Bronchial epithelial cell (primary cell): ENCODE data around the gene USP9Y. TPM values are rescaled to one million over a fixed set of nuclear protein-coding genes. Genes with fewer than 3 reads are reported as not detected.

Experiments used
- DNase-seq: peaks from one replicate; pipeline ENCODE4 v3.0.0-alpha.2; 2010; ENCODE audit warnings: low read depth
- FAIRE-seq: peaks from 2 replicates; lab custom pipeline; 2011; peaks lifted over from hg19 to GRCh38; lab: Jason Lieb, UNC
- H3K27me3 ChIP-seq: 2 replicates; pipeline ENCODE4 v1.5.1; 2011; ENCODE audit warnings: low read length; ENCODE audit not compliant: control insufficient read depth, insufficient read depth
- H3K36me3 ChIP-seq: 2 replicates; pipeline ENCODE4 v1.5.1; 2011; ENCODE audit warnings: low read length; ENCODE audit not compliant: control insufficient read depth, insufficient read depth
- H3K4me3 ChIP-seq: 2 replicates; pipeline ENCODE4 v1.5.1; 2011; ENCODE audit warnings: mild to moderate bottlenecking, low read depth, low read length, control low read depth
- total RNA-seq: library from RNA; depleted of rRNA; stranded (reverse); fragments of >200 nt; gene quantifications from 2 replicates; pipeline ENCODE4 v1.2.1, GENCODE V29; 2014
- TF ChIP-seq, protein P1 (sequence below): IDR thresholded peaks from 2 replicates; pipeline ENCODE4 v1.5.1; 2011; ENCODE audit warnings: mild to moderate bottlenecking, moderate library complexity, low read length, control low read depth, inconsistent platforms; ENCODE audit not compliant: insufficient read depth, severe bottlenecking

The USP9Y gene
- total RNA-seq, 1 donor from 2014 or later, result 15.0 TPM

- no peak for FAIRE-seq
- H3K4me3 ChIP-seq, result no peak overlapping the region
Observed at GRCh38 chrY:12898604-12899003, 197.6 kb downstream of the USP9Y start.

GRCh38 chrY:12904618-12905516 lies 203.8 kb downstream of the USP9Y start, which contains the start of gene DDX3Y:
Gene DDX3Y (plus strand): TSS chrY:12904868. CDS start chrY:12904937, 69 bp downstream.
- peak; percentile 90 for DNase-seq
- Histone ChIP-seq H3K27me3 (no peaks in the 10 kb centered on the region), H3K36me3 (no peaks in the 10 kb centered on the region), H3K4me3 (peak within 1 kb of the TSS; percentile 75)
- FAIRE-seq, result no peak
- TF ChIP-seq, protein P1, sequence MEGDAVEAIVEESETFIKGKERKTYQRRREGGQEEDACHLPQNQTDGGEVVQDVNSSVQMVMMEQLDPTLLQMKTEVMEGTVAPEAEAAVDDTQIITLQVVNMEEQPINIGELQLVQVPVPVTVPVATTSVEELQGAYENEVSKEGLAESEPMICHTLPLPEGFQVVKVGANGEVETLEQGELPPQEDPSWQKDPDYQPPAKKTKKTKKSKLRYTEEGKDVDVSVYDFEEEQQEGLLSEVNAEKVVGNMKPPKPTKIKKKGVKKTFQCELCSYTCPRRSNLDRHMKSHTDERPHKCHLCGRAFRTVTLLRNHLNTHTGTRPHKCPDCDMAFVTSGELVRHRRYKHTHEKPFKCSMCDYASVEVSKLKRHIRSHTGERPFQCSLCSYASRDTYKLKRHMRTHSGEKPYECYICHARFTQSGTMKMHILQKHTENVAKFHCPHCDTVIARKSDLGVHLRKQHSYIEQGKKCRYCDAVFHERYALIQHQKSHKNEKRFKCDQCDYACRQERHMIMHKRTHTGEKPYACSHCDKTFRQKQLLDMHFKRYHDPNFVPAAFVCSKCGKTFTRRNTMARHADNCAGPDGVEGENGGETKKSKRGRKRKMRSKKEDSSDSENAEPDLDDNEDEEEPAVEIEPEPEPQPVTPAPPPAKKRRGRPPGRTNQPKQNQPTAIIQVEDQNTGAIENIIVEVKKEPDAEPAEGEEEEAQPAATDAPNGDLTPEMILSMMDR, result no peak

More at GRCh38 chrY:12898604-12899003, 197.6 kb downstream of the USP9Y start:
- Histone ChIP-seq H3K36me3 (no peaks in the 10 kb centered on the region), H3K27me3 (no peaks in the 10 kb centered on the region)
- TF ChIP-seq, protein P1, result no peak
- no peak for DNase-seq

DNA sequence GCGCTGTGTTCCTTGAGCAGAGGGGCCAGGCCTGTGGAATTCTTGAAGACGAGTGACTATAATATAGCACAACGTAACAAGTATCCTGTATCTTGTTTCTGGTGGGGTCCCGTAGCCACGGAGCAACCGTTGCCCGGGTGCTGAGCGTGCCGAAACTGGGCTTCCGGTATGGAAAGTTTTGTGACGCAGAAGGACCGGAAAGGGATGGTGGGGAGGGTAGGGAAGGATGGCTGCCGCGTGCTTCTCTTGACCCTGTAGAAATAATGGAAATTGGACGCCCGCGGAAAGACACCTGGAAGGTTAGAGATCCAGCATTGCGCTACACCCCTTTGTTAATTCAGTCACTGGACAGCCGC lies 204.5 kb downstream of the USP9Y start:
- DNase-seq, result peak; percentile 56
- no peak for FAIRE-seq
- TF ChIP-seq, protein P1, result no peak
- no peaks in the 10 kb centered on the region for H3K27me3 ChIP-seq
- no peaks in the 10 kb centered on the region for H3K36me3 ChIP-seq
- peak overlapping the region; percentile 75 for H3K4me3 ChIP-seq

DNA sequence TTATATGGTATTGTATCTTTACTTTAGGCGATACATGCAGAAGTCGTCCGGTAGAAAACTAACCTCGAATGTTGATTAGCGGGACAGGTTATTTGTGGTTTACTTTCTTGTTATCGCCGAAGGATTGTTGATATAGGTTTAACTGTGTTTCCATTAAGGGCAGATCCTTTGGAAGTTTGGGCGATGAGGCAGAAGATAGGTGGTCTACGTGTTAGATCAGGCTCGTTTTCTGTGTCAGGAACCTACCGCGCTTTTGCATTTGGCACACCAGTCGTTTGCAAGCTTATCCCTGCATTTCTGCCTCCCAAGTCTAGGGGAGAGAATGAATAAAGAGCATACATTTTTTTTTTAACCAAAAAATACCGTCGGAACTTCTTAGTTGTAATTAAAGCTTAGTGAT lies 204.9 kb downstream of the USP9Y start:
- DNase-seq, result peak; percentile 6
- Histone ChIP-seq H3K4me3 (peak overlapping the region; percentile 75), H3K27me3 (no peaks in the 10 kb centered on the region), H3K36me3 (no peaks in the 10 kb centered on the region)
- TF ChIP-seq, protein P1, result no peak
- no peak for FAIRE-seq

Other genes starting within 250 kb of the USP9Y start
- gene DDX3Y, start 203.6 kb downstream of the USP9Y start, total RNA-seq, result under 0.01 and 66.3 TPM in 2 replicates